ENCODE results near the gene SRD5A1. TPM values are rescaled to one million over a fixed set of nuclear protein-coding genes. Genes with fewer than 3 reads are reported as not detected.

Gene SRD5A1
- total and polyA plus RNA-seq, 8 donors = 10.0 to 14.5 (median 12.5) TPM

GRCh38 chr5:6707852-6708251 is 74.6 kb downstream of the SRD5A1 start:
- intact Hi-C loops (cut with DNase I) = no loop called here
- Histone ChIP-seq H3K9me3 (no peaks in the 10 kb centered on the region), H3K4me3 (no peak overlapping the region), H3K36me3 (no peaks in the 10 kb centered on the region), H3K27ac (no peak overlapping the region), H3K4me1 (peaks cover 3 to 29% of the 10 kb centered on the region in 2 donors), H3K27me3 (no peaks in the 10 kb centered on the region)
- ATAC-seq (no peak), DNase-seq (no peak)
- TF ChIP-seq, protein P1, sequence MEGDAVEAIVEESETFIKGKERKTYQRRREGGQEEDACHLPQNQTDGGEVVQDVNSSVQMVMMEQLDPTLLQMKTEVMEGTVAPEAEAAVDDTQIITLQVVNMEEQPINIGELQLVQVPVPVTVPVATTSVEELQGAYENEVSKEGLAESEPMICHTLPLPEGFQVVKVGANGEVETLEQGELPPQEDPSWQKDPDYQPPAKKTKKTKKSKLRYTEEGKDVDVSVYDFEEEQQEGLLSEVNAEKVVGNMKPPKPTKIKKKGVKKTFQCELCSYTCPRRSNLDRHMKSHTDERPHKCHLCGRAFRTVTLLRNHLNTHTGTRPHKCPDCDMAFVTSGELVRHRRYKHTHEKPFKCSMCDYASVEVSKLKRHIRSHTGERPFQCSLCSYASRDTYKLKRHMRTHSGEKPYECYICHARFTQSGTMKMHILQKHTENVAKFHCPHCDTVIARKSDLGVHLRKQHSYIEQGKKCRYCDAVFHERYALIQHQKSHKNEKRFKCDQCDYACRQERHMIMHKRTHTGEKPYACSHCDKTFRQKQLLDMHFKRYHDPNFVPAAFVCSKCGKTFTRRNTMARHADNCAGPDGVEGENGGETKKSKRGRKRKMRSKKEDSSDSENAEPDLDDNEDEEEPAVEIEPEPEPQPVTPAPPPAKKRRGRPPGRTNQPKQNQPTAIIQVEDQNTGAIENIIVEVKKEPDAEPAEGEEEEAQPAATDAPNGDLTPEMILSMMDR (IDR thresholded peaks at IDR 0.05) = no peak

GRCh38 chr5:6708814-6709213 is 75.6 kb downstream of the SRD5A1 start:
- Histone ChIP-seq H3K36me3 (no peaks in the 10 kb centered on the region), H3K9me3 (no peaks in the 10 kb centered on the region), H3K27ac (no peak overlapping the region), H3K4me1 (peaks cover 3 to 24% of the 10 kb centered on the region in 2 donors), H3K4me3 (no peak overlapping the region), H3K27me3 (no peaks in the 10 kb centered on the region)
- no peak for ATAC-seq
- peak in 1 of 4 donors; percentile 30 for DNase-seq
- TF ChIP-seq, protein P1 (IDR thresholded peaks at IDR 0.05) = no peak
- intact Hi-C loops (cut with DNase I) = no loop called here

DNA sequence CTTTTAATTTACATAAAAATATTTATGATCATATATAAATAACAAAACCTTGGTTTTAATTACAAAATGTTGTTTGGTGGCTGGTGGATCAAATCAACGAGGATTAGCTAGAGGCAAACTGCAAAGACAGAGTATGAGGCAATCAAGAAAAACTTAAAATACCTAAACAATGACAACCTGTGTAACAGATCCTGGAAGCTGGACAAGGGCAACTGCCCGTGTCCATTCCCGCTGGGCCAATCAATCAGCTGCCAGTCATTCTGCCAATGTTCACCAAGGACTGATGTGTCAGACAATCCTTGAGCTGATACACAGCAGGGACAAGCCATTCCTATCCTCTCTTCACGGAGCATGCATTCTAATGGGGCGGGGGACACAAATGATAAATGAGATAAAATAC is 76.8 kb downstream of the SRD5A1 start:
- intact Hi-C loops (cut with DNase I) = no loop called here
- H3K4me1 ChIP-seq = peaks cover under 1 to 17% of the 10 kb centered on the region in 2 donors
- H3K9me3 ChIP-seq = no peaks in the 10 kb centered on the region
- no peak overlapping the region for H3K27ac ChIP-seq
- H3K27me3 ChIP-seq = no peaks in the 10 kb centered on the region
- TF ChIP-seq, protein P1 (IDR thresholded peaks at IDR 0.05) = no peak
- no peaks in the 10 kb centered on the region for H3K36me3 ChIP-seq
- ATAC-seq (no peak), DNase-seq (no peak)
- H3K4me3 ChIP-seq = no peak overlapping the region

DNA sequence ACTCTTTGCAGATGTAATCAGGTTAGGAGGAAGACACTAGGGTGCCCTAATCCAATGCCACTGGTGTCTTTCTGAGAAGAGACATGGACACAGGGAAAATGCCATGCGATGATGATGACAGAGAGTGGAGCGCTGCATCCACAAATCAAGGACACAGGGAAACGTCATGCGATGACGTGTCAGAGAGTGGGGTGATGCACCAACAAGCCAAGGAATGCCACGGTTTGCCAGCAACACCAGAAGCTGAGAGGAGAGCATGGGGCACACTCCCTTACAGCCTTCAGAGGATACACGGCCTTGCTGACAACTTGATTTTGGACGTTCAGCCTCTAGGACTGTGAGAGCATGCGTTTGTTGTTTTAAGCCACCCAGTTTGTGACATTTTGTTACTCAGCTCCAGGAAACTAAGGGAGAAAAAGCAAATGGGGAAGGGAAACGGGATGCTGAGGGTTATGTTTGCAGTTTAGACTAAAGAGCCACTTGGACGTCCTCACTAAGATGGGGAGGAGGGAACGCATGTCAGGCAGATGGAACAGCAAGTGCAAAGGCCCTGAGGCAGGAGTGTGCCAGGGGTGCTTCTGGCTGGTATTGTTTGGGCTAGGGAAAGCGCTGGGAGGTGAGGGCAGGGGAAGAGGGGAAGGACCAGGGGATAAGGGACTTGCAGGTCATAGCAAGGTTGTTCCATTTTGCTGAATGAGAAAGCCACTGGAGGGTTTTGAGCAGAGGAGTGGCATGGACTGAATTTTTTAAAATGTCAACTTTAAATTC is 77.5 kb downstream of the SRD5A1 start:
- no peak for ATAC-seq
- intact Hi-C loops (cut with DNase I) = no loop called here
- Histone ChIP-seq H3K4me1 (peaks cover 8 to 19% of the 10 kb centered on the region in 2 donors), H3K36me3 (no peaks in the 10 kb centered on the region), H3K4me3 (no peak overlapping the region), H3K9me3 (no peaks in the 10 kb centered on the region), H3K27ac (no peak overlapping the region), H3K27me3 (no peaks in the 10 kb centered on the region)
- DNase-seq = no peak
- TF ChIP-seq, protein P1 (IDR thresholded peaks at IDR 0.05) = no peak

GRCh38 chr5:6711409-6712141 is 78.3 kb downstream of the SRD5A1 start:
- Histone ChIP-seq H3K27ac (peak overlapping the region; percentile 95 to 98), H3K4me3 (peak overlapping the region; percentile 80 to 83), H3K9me3 (no peaks in the 10 kb centered on the region), H3K27me3 (no peaks in the 10 kb centered on the region), H3K4me1 (peaks cover 16 to 28% of the 10 kb centered on the region in 2 donors), H3K36me3 (no peaks in the 10 kb centered on the region)
- intact Hi-C loops (cut with DNase I) = no loop called here
- DNase-seq = no peak
- no peak for ATAC-seq
- TF ChIP-seq, protein P1 (IDR thresholded peaks at IDR 0.05) = no peak
